ENCODE results near the gene RAB4A.

DNA sequence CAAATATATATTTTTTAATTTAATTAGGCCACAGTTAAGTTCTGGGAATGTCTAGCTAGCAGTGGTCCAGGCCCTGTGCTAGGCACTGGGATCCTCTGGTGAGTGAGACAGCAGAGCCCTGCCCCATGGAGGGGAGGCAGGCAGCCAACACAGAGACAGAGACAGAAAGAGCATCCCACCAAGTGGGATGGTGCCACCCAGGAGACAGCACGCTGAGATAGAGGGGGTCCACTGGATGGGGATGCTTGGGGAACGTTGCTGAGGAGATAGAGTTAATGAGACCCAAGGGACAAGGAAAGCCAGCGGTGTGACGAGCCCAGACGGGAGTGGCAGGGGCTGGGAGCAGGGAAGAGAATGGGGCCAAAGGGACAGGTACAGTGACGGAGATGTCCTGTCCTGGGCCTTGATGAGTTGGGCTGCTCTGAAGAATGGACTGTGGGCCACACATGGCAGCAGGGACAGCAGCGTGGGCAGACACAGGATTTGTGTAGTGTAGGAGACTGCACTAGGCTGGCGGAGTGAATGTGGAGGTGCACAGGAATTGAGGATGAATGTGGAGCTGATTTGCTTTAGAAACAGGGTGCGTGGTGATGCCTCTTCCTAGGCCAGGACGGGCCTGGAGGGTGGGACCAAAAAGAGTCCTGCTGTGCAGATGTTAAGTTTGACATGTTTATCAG, 22.8 kb downstream of the RAB4A start:
- no peak for TF ChIP-seq HNRNPUL1 (IDR thresholded peaks at IDR 0.05; ENCODE audit: low read length)
- TF ChIP-seq, protein P1, sequence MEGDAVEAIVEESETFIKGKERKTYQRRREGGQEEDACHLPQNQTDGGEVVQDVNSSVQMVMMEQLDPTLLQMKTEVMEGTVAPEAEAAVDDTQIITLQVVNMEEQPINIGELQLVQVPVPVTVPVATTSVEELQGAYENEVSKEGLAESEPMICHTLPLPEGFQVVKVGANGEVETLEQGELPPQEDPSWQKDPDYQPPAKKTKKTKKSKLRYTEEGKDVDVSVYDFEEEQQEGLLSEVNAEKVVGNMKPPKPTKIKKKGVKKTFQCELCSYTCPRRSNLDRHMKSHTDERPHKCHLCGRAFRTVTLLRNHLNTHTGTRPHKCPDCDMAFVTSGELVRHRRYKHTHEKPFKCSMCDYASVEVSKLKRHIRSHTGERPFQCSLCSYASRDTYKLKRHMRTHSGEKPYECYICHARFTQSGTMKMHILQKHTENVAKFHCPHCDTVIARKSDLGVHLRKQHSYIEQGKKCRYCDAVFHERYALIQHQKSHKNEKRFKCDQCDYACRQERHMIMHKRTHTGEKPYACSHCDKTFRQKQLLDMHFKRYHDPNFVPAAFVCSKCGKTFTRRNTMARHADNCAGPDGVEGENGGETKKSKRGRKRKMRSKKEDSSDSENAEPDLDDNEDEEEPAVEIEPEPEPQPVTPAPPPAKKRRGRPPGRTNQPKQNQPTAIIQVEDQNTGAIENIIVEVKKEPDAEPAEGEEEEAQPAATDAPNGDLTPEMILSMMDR (IDR thresholded peaks at IDR 0.05 in 2 of 3, conservative IDR thresholded peaks at IDR 0.05 in 1 of 3; ENCODE audit: insufficient read depth in 2 of 3, low read depth in 1 of 3, low read length in 3 of 3) = no peak
- no peak for TF ChIP-seq SNIP1 (IDR thresholded peaks at IDR 0.05; ENCODE audit: low read depth)
- TF ChIP-seq KLF10 (CRISPR knock-in tag; IDR thresholded peaks at IDR 0.05) = no peak
